GM23338 (cell line): Measurements from ENCODE around the gene GABRB3. TPM values are rescaled to one million over a fixed set of nuclear protein-coding genes. Genes with fewer than 3 reads are reported as not detected.
A peak's percentile ranks its signal among the peaks of the same experiment; 100 is the strongest.

Experiments
- ATAC-seq: fragments of 200-7000 bp; cut with Tn5 transposase; 3 replicates; pipeline ENCODE4 v1.9.1; 2020
- DNase-seq: peaks from one replicate; pipeline ENCODE4 v3.0.0-alpha.2; 2015; ENCODE audit warnings: low spot score
- H2AFZ ChIP-seq: fragments of 200-600 bp; sonication (generic); 2 replicates; pipeline ENCODE4 v1.8.0; 2016; ENCODE audit warnings: antibody characterized with exemption, mild to moderate bottlenecking, moderate library complexity
- H3F3A ChIP-seq: fragments of 200-600 bp; sonication (generic); replicated peaks from 2 replicates; pipeline ENCODE4 v1.8.0; 2017; ENCODE audit warnings: antibody characterized with exemption, mixed run types, low read depth
- H3K27ac ChIP-seq: fragments of 200-600 bp; sonication (generic); 2 replicates; pipeline ENCODE4 v1.6.1; 2016; ENCODE audit warnings: low read depth
- H3K27me3 ChIP-seq: fragments of 200-600 bp; sonication (generic); 2 replicates; pipeline ENCODE4 v1.8.0; 2016; ENCODE audit warnings: mild to moderate bottlenecking, mixed run types, moderate library complexity; ENCODE audit not compliant: insufficient read depth
- H3K36me3 ChIP-seq: fragments of 200-600 bp; sonication (generic); 2 replicates; pipeline ENCODE4 v1.8.0; 2016; ENCODE audit warnings: mild to moderate bottlenecking; ENCODE audit not compliant: insufficient read depth
- H3K4me1 ChIP-seq: fragments of 200-600 bp; sonication (generic); 2 replicates; pipeline ENCODE4 v1.8.0; 2016; ENCODE audit warnings: mild to moderate bottlenecking, moderate library complexity; ENCODE audit not compliant: insufficient read depth
- H3K4me2 ChIP-seq: fragments of 200-600 bp; sonication (generic); 2 replicates; pipeline ENCODE4 v1.7.1; 2017; ENCODE audit warnings: mixed run types
- H3K4me3 ChIP-seq: fragments of 200-600 bp; sonication (generic); 2 replicates; pipeline ENCODE4 v1.6.1; 2016; ENCODE audit warnings: mixed run types
- H3K79me2 ChIP-seq: fragments of 200-600 bp; sonication (generic); replicated peaks from 2 replicates; pipeline ENCODE4 v1.8.0; 2017; ENCODE audit warnings: mild to moderate bottlenecking; ENCODE audit not compliant: insufficient read depth
- H3K9me2 ChIP-seq: fragments of 200-600 bp; sonication (generic); 2 replicates; pipeline ENCODE4 v1.8.0; 2017; ENCODE audit not compliant: insufficient read depth
- H4K20me1 ChIP-seq: fragments of 200-600 bp; sonication (generic); replicated peaks from 2 replicates; pipeline ENCODE4 v1.8.0; 2017; ENCODE audit warnings: mild to moderate bottlenecking; ENCODE audit not compliant: insufficient read depth
- H3K27ac Mint-ChIP-seq: 2 replicates; pipeline ENCODE4 v1.8.0; 2020; ENCODE audit warnings: inconsistent platforms, mild to moderate bottlenecking, moderate library complexity, mixed read lengths
- H3K27me3 Mint-ChIP-seq: 3 replicates; pipeline ENCODE4 v1.8.0; 2022; ENCODE audit warnings: low read depth, mild to moderate bottlenecking, moderate library complexity, mixed read lengths, inconsistent platforms; ENCODE audit not compliant: insufficient read depth, poor library complexity
- H3K36me3 Mint-ChIP-seq: 3 replicates; pipeline ENCODE4 v1.8.0; 2021; ENCODE audit warnings: low read depth, mild to moderate bottlenecking, inconsistent platforms, moderate library complexity, mixed read lengths
- H3K4me1 Mint-ChIP-seq: 3 replicates; pipeline ENCODE4 v1.8.0; 2020; ENCODE audit warnings: mild to moderate bottlenecking, inconsistent platforms, mixed read lengths
- H3K4me3 Mint-ChIP-seq: 3 replicates; pipeline ENCODE4 v1.8.0; 2021; ENCODE audit warnings: moderate library complexity, mild to moderate bottlenecking, inconsistent platforms, mixed read lengths
- H3K9me3 Mint-ChIP-seq: 3 replicates; pipeline ENCODE4 v1.8.0; 2020; ENCODE audit warnings: moderate library complexity, mild to moderate bottlenecking, inconsistent platforms, mixed read lengths
- CREB1 ChIP-seq: fragments of 250-450 bp; sonication (Bioruptor Pico); IDR thresholded peaks from 2 replicates; pipeline ENCODE4 v1.5.0; 2020; ENCODE audit warnings: low read depth, mild to moderate bottlenecking, moderate library complexity
- ETS1 ChIP-seq: IDR thresholded peaks from 2 replicates; pipeline ENCODE4 v1.6.1; 2016; ENCODE audit warnings: antibody characterized with exemption
- POLR2AphosphoS5 ChIP-seq: IDR thresholded peaks from 2 replicates; pipeline ENCODE4 v1.6.1; 2016; ENCODE audit warnings: antibody characterized with exemption, low read depth
- REST ChIP-seq: IDR thresholded peaks from one replicate; pipeline ENCODE4 v1.6.1; 2018; ENCODE audit warnings: antibody characterized with exemption; ENCODE audit not compliant: unreplicated experiment
- ZNF114 ChIP-seq: fragments of 250-450 bp; sonication (Bioruptor Pico); IDR thresholded peaks from 2 replicates; pipeline ENCODE4 v1.5.0; 2020; ENCODE audit warnings: mild to moderate bottlenecking, moderate library complexity
- ZNF331 ChIP-seq: fragments of 250-450 bp; sonication (Bioruptor Pico); IDR thresholded peaks from 2 replicates; pipeline ENCODE4 v1.5.0; 2020; ENCODE audit warnings: low read depth, mild to moderate bottlenecking, moderate library complexity
- ZNF462 ChIP-seq: fragments of 250-450 bp; sonication (Bioruptor Pico); IDR thresholded peaks from 2 replicates; pipeline ENCODE4 v1.5.0; 2020; ENCODE audit warnings: mild to moderate bottlenecking, moderate library complexity
- polyA plus RNA-seq: library from polyadenylated mRNA; unstranded; fragments of >200 nt; fragmentation: Nextera tagmentation; extraction: Ambion mirVana; gene quantifications from 2 replicates; pipeline ENCODE4 v1.2.1, GENCODE V29; 2016
- total RNA-seq: library from RNA; depleted of rRNA; stranded (reverse); fragments of >200 nt; shearing (Covaris generic); gene quantifications from 2 replicates; pipeline ENCODE4 v1.2.3, GENCODE V29; 2014

Gene GABRB3
- total and polyA plus RNA-seq, 2 experiments from 2014 or later = 56.5 to 131 TPM

- Histone ChIP-seq H3K4me2 (no peak overlapping the region), H3F3A (0 out of 2 replicates have a peak, but pooled peaks cover 4% of the 10 kb centered on the region), H3K4me3 (no peak overlapping the region), H3K9me2 (no peaks in the 10 kb centered on the region), H2AFZ (peak overlapping the region; percentile 30; the same call in 1 of the 2 replicates), H3K27me3 (no peaks in the 10 kb centered on the region), H3K4me1 (peaks cover 8% of the 10 kb centered on the region; the same call in 1 of the 2 replicates), H4K20me1 (no peaks in the 10 kb centered on the region), H3K27ac (no peak overlapping the region), H3K79me2 (no peaks in the 10 kb centered on the region), H3K36me3 (no peaks in the 10 kb centered on the region)
- no peak for ATAC-seq
- no peaks in the 10 kb centered on the region for H3K27me3 Mint-ChIP-seq
- no peak for DNase-seq
- TF ChIP-seq ZNF114 (CRISPR knock-in tag) = peak; percentile 98
- no peak for TF ChIP-seq ZNF462
- no peak for TF ChIP-seq ETS1
- no peak for TF ChIP-seq ZNF331 (CRISPR knock-in tag)
- TF ChIP-seq CREB1 (CRISPR knock-in tag) = no peak
- no peak for TF ChIP-seq POLR2AphosphoS5
- TF ChIP-seq REST = no peak
- H3K4me1 Mint-ChIP-seq = peaks cover 7% of the 10 kb centered on the region
- peaks cover 16% of the 10 kb centered on the region for H3K9me3 Mint-ChIP-seq
- H3K36me3 Mint-ChIP-seq = peaks cover 11% of the 10 kb centered on the region; the same call in 2 of the 3 replicates
- H3K27ac Mint-ChIP-seq = no peak overlapping the region
- H3K4me3 Mint-ChIP-seq = no peak overlapping the region; the same call in 2 of the 3 replicates
Observed at GRCh38 chr15:26790118-26790517, 17.3 kb upstream of the GABRB3 start.
